ENCODE data around the gene TUFT1.

GRCh38 chr1:151579436-151580225 is 39.5 kb downstream of the TUFT1 start:
- TF ChIP-seq ZNF3 (CRISPR knock-in tag; IDR thresholded peaks at IDR 0.05) (no peak), TAF1 (IDR thresholded peaks at IDR 0.05; ENCODE audit: control insufficient read depth, extremely low read depth, insufficient read depth, low read length, severe bottlenecking) (no peak), CUX1 (CRISPR knock-in tag; IDR thresholded peaks at IDR 0.05) (no peak), TAF7 (tag; IDR thresholded peaks at IDR 0.05) (no peak), ZNF12 (CRISPR knock-in tag; IDR thresholded peaks at IDR 0.05) (no peak), FUS (optimal IDR thresholded peaks at IDR 0.05; ENCODE audit: low read depth, low read length) (no peak), GTF3C2 (IDR thresholded peaks at IDR 0.05; ENCODE audit: borderline replicate concordance, extremely low read depth, insufficient read length) (no peak)

All from K562 (cell line).